Mesenchymal stem cell (in vitro differentiated cells and primary cell): ENCODE results near the gene ANKS6.

Experiments
- DNase-seq: peaks from one replicate; pipeline ENCODE4 v3.0.0-alpha.2; 2013
- H2AFZ ChIP-seq: one replicate; pipeline ENCODE4 v1.6.1; 2013; ENCODE audit warnings: low read depth, mild to moderate bottlenecking, control low read depth, inconsistent platforms, low read length, moderate library complexity
- H2AK5ac ChIP-seq: 2 replicates; pipeline ENCODE4 v1.6.1; 2013; ENCODE audit warnings: low read length, moderate library complexity, mild to moderate bottlenecking, inconsistent platforms; ENCODE audit not compliant: severe bottlenecking
- H2BK120ac ChIP-seq: one replicate; pipeline ENCODE4 v1.6.1; 2013; ENCODE audit warnings: low read depth, mild to moderate bottlenecking, inconsistent platforms, low read length, moderate library complexity
- H2BK12ac ChIP-seq, 2 experiments: one replicate each; pipeline ENCODE4 v1.6.1; 2013; ENCODE audit warnings: inconsistent platforms in 2 of 2, low read length in 2 of 2, mild to moderate bottlenecking in 2 of 2, moderate library complexity in 2 of 2, control low read depth in 1 of 2
- H2BK15ac ChIP-seq: one replicate; pipeline ENCODE4 v1.6.1; 2013; ENCODE audit warnings: mild to moderate bottlenecking, low read depth, inconsistent platforms; ENCODE audit not compliant: poor library complexity, severe bottlenecking
- H2BK5ac ChIP-seq: 2 replicates; pipeline ENCODE4 v1.6.1; 2013; ENCODE audit warnings: low read depth, mild to moderate bottlenecking, low read length, control low read depth, inconsistent platforms; ENCODE audit not compliant: poor library complexity, severe bottlenecking
- H3K14ac ChIP-seq, 2 experiments: one replicate each; pipeline ENCODE4 v1.6.1; 2013; ENCODE audit warnings: inconsistent platforms in 2 of 2, low read length in 2 of 2, control low read depth in 1 of 2, mild to moderate bottlenecking in 1 of 2, moderate library complexity in 1 of 2
- H3K18ac ChIP-seq, 2 experiments: one replicate each; pipeline ENCODE4 v1.6.1; 2013; ENCODE audit warnings: inconsistent platforms in 2 of 2, low read length in 2 of 2, control low read depth in 1 of 2, low read depth in 1 of 2, mild to moderate bottlenecking in 1 of 2
- H3K23ac ChIP-seq, 2 experiments: one replicate each; pipeline ENCODE4 v1.6.1; 2013; ENCODE audit warnings: inconsistent platforms in 2 of 2, low read length in 2 of 2, mild to moderate bottlenecking in 2 of 2, moderate library complexity in 2 of 2, control low read depth in 1 of 2
- H3K27ac ChIP-seq: 2 replicates; pipeline ENCODE4 v1.5.1; 2013; ENCODE audit warnings: mild to moderate bottlenecking, moderate library complexity, low read length, control low read depth, inconsistent platforms; ENCODE audit not compliant: poor library complexity, severe bottlenecking
- H3K27me3 ChIP-seq, 2 experiments: 2 replicates each; pipeline versions ENCODE4 v1.6.1 to v1.7.0; 2013; ENCODE audit warnings: low read length in 2 of 2, mild to moderate bottlenecking in 2 of 2, moderate library complexity in 2 of 2, control low read depth in 1 of 2, inconsistent platforms in 1 of 2; ENCODE audit not compliant: control insufficient read depth in 1 of 2, insufficient read depth in 1 of 2
- H3K36me3 ChIP-seq, 2 experiments: 2 replicates each; pipeline versions ENCODE4 v1.6.1 to v1.7.0; 2013; ENCODE audit warnings: low read length in 2 of 2, control low read depth in 1 of 2, inconsistent platforms in 1 of 2, low read depth in 1 of 2, mild to moderate bottlenecking in 1 of 2; ENCODE audit not compliant: insufficient read depth in 2 of 2, control insufficient read depth in 1 of 2
- H3K4ac ChIP-seq, 2 experiments: one replicate each; pipeline ENCODE4 v1.6.1; 2013; ENCODE audit warnings: inconsistent platforms in 2 of 2, low read length in 2 of 2, mild to moderate bottlenecking in 2 of 2, moderate library complexity in 2 of 2, control low read depth in 1 of 2, low read depth in 1 of 2
- H3K4me1 ChIP-seq: 2 replicates; pipeline ENCODE4 v1.6.1; 2013; ENCODE audit warnings: low read depth, low read length, control low read depth; ENCODE audit not compliant: control insufficient read depth, insufficient read depth
- H3K4me2 ChIP-seq: 2 replicates; pipeline ENCODE4 v1.6.1; 2013; ENCODE audit warnings: low read length, mild to moderate bottlenecking, inconsistent platforms; ENCODE audit not compliant: poor library complexity, severe bottlenecking
- H3K4me3 ChIP-seq, 2 experiments: 2 replicates each; pipeline versions ENCODE4 v1.5.1 to v1.7.0; 2013; ENCODE audit warnings: low read length in 2 of 2, mild to moderate bottlenecking in 2 of 2, control low read depth in 1 of 2, low read depth in 1 of 2; ENCODE audit not compliant: insufficient read depth in 1 of 2
- H3K79me1 ChIP-seq: replicated peaks from 2 replicates; pipeline ENCODE4 v1.6.1; 2013; ENCODE audit warnings: mild to moderate bottlenecking, control low read depth, low read length, inconsistent platforms; ENCODE audit not compliant: poor library complexity, severe bottlenecking
- H3K9ac ChIP-seq: 2 replicates; pipeline ENCODE4 v1.7.0; 2013; ENCODE audit warnings: mild to moderate bottlenecking, low read length, moderate library complexity
- H3K9me3 ChIP-seq: 2 replicates; pipeline ENCODE4 v1.7.0; 2013; ENCODE audit warnings: mild to moderate bottlenecking, low read length; ENCODE audit not compliant: control insufficient read depth
- H4K8ac ChIP-seq: one replicate; pipeline ENCODE4 v1.6.1; 2013; ENCODE audit warnings: inconsistent platforms, mild to moderate bottlenecking, low read length, moderate library complexity
- H4K91ac ChIP-seq: one replicate; pipeline ENCODE4 v1.6.1; 2013; ENCODE audit warnings: mild to moderate bottlenecking, low read length, inconsistent platforms
- WGBS: methylation state at CpG from one replicate; pipeline ENCODE4 v1.1.7; 2013; ENCODE audit warnings: mixed read lengths; 5-methylcytosine and 5-hydroxymethylcytosine counted together

ANKS6 gene

GRCh38 chr9:98771209-98771874 is 25.0 kb downstream of the ANKS6 start:
- WGBS: 94% methylated on average over 15 of the region's 15 CpGs

GRCh38 chr9:98770717-98771116 is 25.6 kb downstream of the ANKS6 start:
- peaks cover 55 to 89% of the 10 kb centered on the region in 2 experiments for H3K36me3 ChIP-seq
- DNase-seq: no peak
- no peak overlapping the region for H3K4me3 ChIP-seq
- H3K4ac ChIP-seq: no peak overlapping the region
- H2AFZ ChIP-seq: no peak overlapping the region
- no peak overlapping the region for H3K23ac ChIP-seq
- no peak overlapping the region for H3K4me2 ChIP-seq
- H4K91ac ChIP-seq: no peak overlapping the region
- no peak overlapping the region for H3K18ac ChIP-seq
- H2BK5ac ChIP-seq: no peak overlapping the region
- H3K27ac ChIP-seq: no peak overlapping the region
- H2BK12ac ChIP-seq: no peak overlapping the region
- H3K79me1 ChIP-seq: no peaks in the 10 kb centered on the region
- H4K8ac ChIP-seq: no peak overlapping the region
- no peak overlapping the region for H2BK120ac ChIP-seq
- WGBS: 98% methylated on average over 10 of the region's 10 CpGs
- no peak overlapping the region for H2BK15ac ChIP-seq
- H3K4me1 ChIP-seq: no peaks in the 10 kb centered on the region
- no peak overlapping the region for H3K9ac ChIP-seq
- no peaks in the 10 kb centered on the region for H3K9me3 ChIP-seq
- no peaks in the 10 kb centered on the region for H3K27me3 ChIP-seq
- H3K14ac ChIP-seq: no peak overlapping the region
- no peak overlapping the region for H2AK5ac ChIP-seq

More at GRCh38 chr9:98771209-98771874, 25.0 kb downstream of the ANKS6 start:
- no peaks in the 10 kb centered on the region for H3K9me3 ChIP-seq
- no peaks in the 10 kb centered on the region for H3K27me3 ChIP-seq
- no peak overlapping the region for H3K18ac ChIP-seq
- no peak overlapping the region for H3K4ac ChIP-seq
- H2AFZ ChIP-seq: no peak overlapping the region
- H3K14ac ChIP-seq: no peak overlapping the region
- no peak overlapping the region for H3K4me2 ChIP-seq
- no peak overlapping the region for H4K91ac ChIP-seq
- no peak overlapping the region for H2BK120ac ChIP-seq
- H3K4me3 ChIP-seq: no peak overlapping the region
- no peak overlapping the region for H3K9ac ChIP-seq
- no peak overlapping the region for H2AK5ac ChIP-seq
- H3K36me3 ChIP-seq: peaks cover 55 to 85% of the 10 kb centered on the region in 2 experiments
- H2BK12ac ChIP-seq: no peak overlapping the region
- no peak overlapping the region for H3K27ac ChIP-seq
- H3K4me1 ChIP-seq: no peaks in the 10 kb centered on the region
- H2BK5ac ChIP-seq: no peak overlapping the region
- no peak overlapping the region for H4K8ac ChIP-seq
- H2BK15ac ChIP-seq: no peak overlapping the region
- no peak for DNase-seq
- no peak overlapping the region for H3K23ac ChIP-seq
- no peaks in the 10 kb centered on the region for H3K79me1 ChIP-seq

- H3K4ac ChIP-seq: no peak overlapping the region
- H2BK120ac ChIP-seq: no peak overlapping the region
- no peak overlapping the region for H3K4me3 ChIP-seq
- no peaks in the 10 kb centered on the region for H3K27me3 ChIP-seq
- H4K8ac ChIP-seq: no peak overlapping the region
- H3K4me1 ChIP-seq: no peaks in the 10 kb centered on the region
- no peak overlapping the region for H2AK5ac ChIP-seq
- no peak overlapping the region for H3K14ac ChIP-seq
- H4K91ac ChIP-seq: no peak overlapping the region
- H3K23ac ChIP-seq: no peak overlapping the region
- no peak overlapping the region for H3K9ac ChIP-seq
- H3K18ac ChIP-seq: no peak overlapping the region
- no peaks in the 10 kb centered on the region for H3K79me1 ChIP-seq
- peaks cover 49 to 89% of the 10 kb centered on the region in 2 experiments for H3K36me3 ChIP-seq
- H2BK15ac ChIP-seq: no peak overlapping the region
- DNase-seq: no peak
- H2AFZ ChIP-seq: no peak overlapping the region
- H3K27ac ChIP-seq: no peak overlapping the region
- peaks cover 11% of the 10 kb centered on the region for H3K9me3 ChIP-seq
- no peak overlapping the region for H2BK12ac ChIP-seq
- H2BK5ac ChIP-seq: no peak overlapping the region
- WGBS: 95% methylated on average over 9 of the region's 9 CpGs
- no peak overlapping the region for H3K4me2 ChIP-seq
Measured at GRCh38 chr9:98768344-98768743, 28.0 kb downstream of the ANKS6 start.

- no peak overlapping the region for H3K18ac ChIP-seq
- no peak overlapping the region for H3K4me2 ChIP-seq
- no peaks in the 10 kb centered on the region for H3K27me3 ChIP-seq
- no peak overlapping the region for H3K9ac ChIP-seq
- peaks cover 11% of the 10 kb centered on the region for H3K9me3 ChIP-seq
- no peak overlapping the region for H2AK5ac ChIP-seq
- peaks cover 45 to 89% of the 10 kb centered on the region in 2 experiments for H3K36me3 ChIP-seq
- H3K4me1 ChIP-seq: no peaks in the 10 kb centered on the region
- H2BK15ac ChIP-seq: no peak overlapping the region
- 97% methylated on average over 7 of the region's 7 CpGs for WGBS
- no peak overlapping the region for H4K91ac ChIP-seq
- H3K27ac ChIP-seq: no peak overlapping the region
- H3K14ac ChIP-seq: no peak overlapping the region
- no peak overlapping the region for H3K4me3 ChIP-seq
- H2BK12ac ChIP-seq: no peak overlapping the region
- no peak overlapping the region for H3K23ac ChIP-seq
- H3K4ac ChIP-seq: no peak overlapping the region
- no peaks in the 10 kb centered on the region for H3K79me1 ChIP-seq
- H2BK120ac ChIP-seq: no peak overlapping the region
- H4K8ac ChIP-seq: no peak overlapping the region
- no peak overlapping the region for H2AFZ ChIP-seq
- DNase-seq: no peak
- no peak overlapping the region for H2BK5ac ChIP-seq
Measured at GRCh38 chr9:98767915-98768314, 28.4 kb downstream of the ANKS6 start.
